ENCODE measurements around the gene SLC28A1.

SLC28A1 gene

GRCh38 chr15:84904419-84904818 lies 20.0 kb downstream of the SLC28A1 start:
- DNase-seq (ENCODE audit: low spot score), result no peak
- in situ Hi-C loops (cut with MboI; ENCODE audit: low sequenced_read_pairs, unreplicated experiment), result no loop called here
- TF ChIP-seq CTCF (IDR thresholded peaks at IDR 0.05; ENCODE audit: borderline replicate concordance, control extremely low read depth, extremely low read depth, insufficient read depth, missing control alignments), result no peak

- DNase-seq (ENCODE audit: low spot score), result no peak
- in situ Hi-C loops (cut with MboI; ENCODE audit: low sequenced_read_pairs, unreplicated experiment), result no loop called here
- no peak for TF ChIP-seq CTCF (IDR thresholded peaks at IDR 0.05; ENCODE audit: borderline replicate concordance, control extremely low read depth, extremely low read depth, insufficient read depth, missing control alignments)
Observed at GRCh38 chr15:84905016-84905916, 20.8 kb downstream of the SLC28A1 start.

- TF ChIP-seq CTCF (IDR thresholded peaks at IDR 0.05; ENCODE audit: borderline replicate concordance, control extremely low read depth, extremely low read depth, insufficient read depth, missing control alignments), result no peak
- DNase-seq (ENCODE audit: low spot score), result no peak
- in situ Hi-C loops (cut with MboI; ENCODE audit: low sequenced_read_pairs, unreplicated experiment), result no loop called here
Observed at GRCh38 chr15:84907731-84908130, 23.3 kb downstream of the SLC28A1 start.

GRCh38 chr15:84908564-84908963 lies 24.1 kb downstream of the SLC28A1 start:
- in situ Hi-C loops (cut with MboI; ENCODE audit: low sequenced_read_pairs, unreplicated experiment), result no loop called here
- no peak for TF ChIP-seq CTCF (IDR thresholded peaks at IDR 0.05; ENCODE audit: borderline replicate concordance, control extremely low read depth, extremely low read depth, insufficient read depth, missing control alignments)
- DNase-seq (ENCODE audit: low spot score), result no peak

GRCh38 chr15:84909029-84909428 lies 24.6 kb downstream of the SLC28A1 start:
- no peak for DNase-seq (ENCODE audit: low spot score)
- in situ Hi-C loops (cut with MboI; ENCODE audit: low sequenced_read_pairs, unreplicated experiment), result no loop called here
- no peak for TF ChIP-seq CTCF (IDR thresholded peaks at IDR 0.05; ENCODE audit: borderline replicate concordance, control extremely low read depth, extremely low read depth, insufficient read depth, missing control alignments)

- no peak for TF ChIP-seq CTCF (IDR thresholded peaks at IDR 0.05; ENCODE audit: borderline replicate concordance, control extremely low read depth, extremely low read depth, insufficient read depth, missing control alignments)
- DNase-seq (ENCODE audit: low spot score), result no peak
- in situ Hi-C loops (cut with MboI; ENCODE audit: low sequenced_read_pairs, unreplicated experiment), result no loop called here
Observed at GRCh38 chr15:84909782-84910181, 25.3 kb downstream of the SLC28A1 start.

All from GM13976 (cell line).